Stimulated activated CD8-positive, alpha-beta memory T cell treated with anti-CD3 and anti-CD28 coated beads, Interleukin-4, amount 100 ng/mL, for 4 hours (primary cell): ENCODE results near the gene CHSY1.
"Not testable (repeated sequence)": the region's sequence is repeated elsewhere in the genome, so short reads cannot be mapped to it uniquely, and the experiment has no call there.

Source experiments
- DNase-seq, 2 donors: peaks; one replicate each; pipeline ENCODE4 v3.0.0-alpha.2; 2020; ENCODE audit warnings: low read depth in 2 of 2, low spot score in 1 of 2

The CHSY1 gene

DNA sequence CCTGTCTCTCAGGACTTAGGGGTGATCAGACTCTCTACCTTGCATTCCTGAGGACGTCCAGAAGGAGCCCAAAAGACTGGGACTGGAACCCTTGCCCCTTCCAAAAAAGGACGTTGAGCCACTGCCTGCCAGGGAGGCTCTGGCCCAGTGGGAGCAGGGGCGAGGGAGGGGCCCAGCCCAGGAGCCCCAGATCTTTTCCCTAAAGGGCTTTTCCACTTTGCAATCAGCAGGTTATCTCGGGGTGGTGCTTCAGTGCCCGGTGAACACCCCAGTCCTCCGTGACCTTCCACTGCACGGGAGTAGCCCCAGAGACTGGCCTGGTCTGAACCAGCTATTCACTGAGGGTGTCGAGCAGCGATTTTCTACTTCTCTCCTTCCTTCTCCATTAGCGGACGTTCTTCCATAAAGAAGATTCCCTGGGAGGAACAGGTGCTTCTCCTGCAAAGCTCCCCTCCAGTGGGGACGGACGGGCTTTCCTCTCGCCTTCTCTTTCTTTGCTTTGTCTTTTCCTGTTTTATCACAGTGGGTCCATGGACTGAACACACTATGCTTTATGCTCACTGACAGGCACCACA, 113.7 kb downstream of the CHSY1 start:
- no peak for DNase-seq

DNA sequence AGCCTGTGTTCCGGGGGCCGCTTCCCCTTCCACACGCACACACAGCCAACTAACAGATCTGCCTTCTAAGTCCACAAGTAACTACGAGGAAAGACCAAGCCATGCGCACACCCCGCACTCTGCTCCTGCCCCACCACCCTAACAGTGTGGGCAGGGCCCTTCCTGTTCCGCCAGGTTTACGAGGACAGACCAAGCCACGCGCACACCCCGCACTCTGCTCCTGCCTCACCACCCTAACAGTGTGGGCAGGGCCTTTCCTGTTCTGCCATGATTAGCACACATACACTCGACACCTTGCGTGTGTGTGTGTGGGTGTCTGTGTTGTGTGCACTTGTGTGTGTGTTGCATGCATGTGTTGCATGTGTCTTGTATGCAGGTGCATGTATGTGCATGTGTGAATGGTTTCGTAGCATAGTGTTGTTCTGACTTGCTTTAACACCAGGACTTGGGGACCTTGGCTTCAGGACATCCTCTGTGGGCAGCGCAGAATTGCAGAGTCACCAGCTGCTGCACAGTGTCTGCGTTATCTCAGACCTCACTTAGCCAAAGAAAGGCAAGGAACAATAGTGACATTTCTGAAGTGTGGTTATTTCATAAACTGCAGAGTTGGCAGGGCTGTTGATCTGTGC, 114.4 kb downstream of the CHSY1 start:
- DNase-seq, result no peak

DNA sequence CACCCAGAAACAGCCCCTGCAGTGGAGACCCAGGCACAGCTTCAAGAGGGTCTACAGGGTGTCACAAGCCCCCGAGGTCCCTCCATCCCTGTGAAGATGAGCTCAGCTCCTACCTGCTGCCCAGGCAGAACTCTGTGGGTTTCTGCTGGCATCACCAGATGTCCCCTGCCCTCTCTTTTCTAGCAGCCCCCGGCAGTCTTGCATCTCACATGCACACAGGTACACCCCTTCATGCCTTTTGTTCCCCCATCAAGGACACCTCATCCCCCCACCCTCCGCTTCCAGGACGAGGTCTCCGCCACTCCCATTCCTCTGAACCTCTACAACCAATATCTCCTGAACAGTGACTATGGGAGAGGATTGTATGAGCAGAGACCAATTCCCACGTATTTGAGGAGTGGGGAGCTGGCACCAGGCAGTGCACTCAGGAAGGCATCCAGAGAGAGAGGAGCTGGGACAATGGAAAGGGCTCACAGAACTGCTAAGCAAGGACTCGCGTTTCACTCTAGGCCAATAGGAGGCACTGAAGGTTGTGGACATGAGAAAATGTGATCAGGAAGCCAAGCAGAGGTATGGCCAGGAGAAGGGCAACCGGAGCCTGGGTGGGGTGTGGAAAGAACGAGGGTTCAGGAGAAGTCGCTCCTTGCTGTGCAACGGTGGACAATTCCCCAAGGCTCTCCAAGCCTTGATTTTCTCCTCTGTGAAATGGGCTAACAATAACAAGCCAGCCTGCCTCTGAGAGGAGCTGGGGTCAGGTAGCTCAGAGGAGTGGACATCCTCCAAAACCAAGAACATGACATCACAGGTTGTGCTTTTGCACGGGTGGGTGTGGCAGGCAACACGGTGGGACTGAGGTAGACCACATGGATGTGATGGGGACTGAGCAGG, 115.2 kb downstream of the CHSY1 start:
- DNase-seq, result no peak

DNA sequence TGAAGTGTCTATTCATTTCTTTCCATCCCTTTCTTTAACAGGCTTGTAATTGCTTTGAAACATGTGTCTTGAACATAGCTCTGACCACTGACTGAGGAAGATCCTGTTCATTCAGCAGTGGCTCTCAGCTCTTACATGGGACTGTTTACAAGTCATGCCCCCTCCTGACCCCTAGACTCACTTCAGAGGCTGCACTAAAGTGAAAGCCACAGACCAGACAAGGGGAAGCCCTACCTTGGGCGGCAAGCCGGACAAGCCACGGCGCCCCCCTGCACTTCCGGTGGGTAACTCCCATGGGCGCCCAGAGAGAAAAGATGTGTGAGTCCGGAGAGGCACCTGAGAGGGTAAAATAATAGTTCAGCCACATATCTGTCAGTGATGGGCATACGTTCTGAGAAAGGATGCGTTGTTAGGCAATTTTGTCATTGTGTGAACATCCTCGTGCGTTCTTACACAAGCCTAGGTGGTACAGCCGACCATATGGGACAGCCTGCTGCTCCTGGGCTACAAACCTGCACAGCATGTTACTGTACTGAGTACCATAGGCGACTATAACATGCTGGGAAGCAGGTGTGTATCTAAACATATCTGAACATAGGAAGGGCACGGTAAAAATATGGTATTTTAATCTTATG, 116.2 kb downstream of the CHSY1 start:
- DNase-seq, result no peak

DNA sequence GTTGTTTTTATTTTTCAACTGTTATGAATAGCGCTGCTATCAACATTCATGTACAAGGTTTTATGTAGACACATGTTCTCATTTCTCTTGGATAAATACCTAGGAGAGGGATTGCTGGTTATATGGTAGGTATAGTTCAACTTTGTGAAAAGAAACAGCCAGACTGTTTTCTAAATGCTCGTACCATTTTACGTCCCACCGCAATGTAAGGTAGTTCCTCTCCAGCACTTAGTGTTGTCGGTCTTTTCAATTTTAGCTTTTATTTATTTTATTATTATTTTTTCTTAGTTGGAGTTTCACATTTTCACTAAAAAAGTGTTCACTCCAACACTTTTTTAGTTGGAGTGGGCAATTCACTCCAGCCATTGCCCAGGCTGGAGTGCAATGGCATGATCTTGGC, 117.1 kb downstream of the CHSY1 start:
- no peak for DNase-seq

DNA sequence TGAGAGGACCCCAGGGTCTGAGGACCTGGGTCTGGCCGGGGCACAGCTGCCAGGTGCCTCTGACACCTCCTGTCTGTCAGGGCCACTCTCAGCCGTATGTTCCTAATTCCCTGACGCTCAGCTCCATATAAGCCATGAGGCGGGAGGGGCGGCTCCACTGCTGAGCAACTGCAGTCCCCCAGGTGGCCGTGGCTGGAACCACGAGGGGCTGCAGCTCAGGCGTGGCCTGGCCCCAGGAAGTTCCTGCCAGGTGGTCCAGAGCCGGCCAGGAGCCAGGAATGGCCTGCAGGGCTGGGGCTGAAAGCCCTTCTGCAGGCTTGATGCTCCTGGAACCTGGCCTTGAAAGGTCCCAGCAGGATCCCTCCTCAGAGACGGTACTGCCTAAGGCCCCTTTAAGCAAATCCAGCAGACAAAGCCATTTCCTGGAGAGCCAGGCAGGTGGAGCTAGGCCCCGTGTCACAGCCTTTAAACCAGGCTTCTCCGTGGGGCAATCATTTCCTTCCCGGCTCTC, 118.0 kb downstream of the CHSY1 start:
- no peak for DNase-seq

DNA sequence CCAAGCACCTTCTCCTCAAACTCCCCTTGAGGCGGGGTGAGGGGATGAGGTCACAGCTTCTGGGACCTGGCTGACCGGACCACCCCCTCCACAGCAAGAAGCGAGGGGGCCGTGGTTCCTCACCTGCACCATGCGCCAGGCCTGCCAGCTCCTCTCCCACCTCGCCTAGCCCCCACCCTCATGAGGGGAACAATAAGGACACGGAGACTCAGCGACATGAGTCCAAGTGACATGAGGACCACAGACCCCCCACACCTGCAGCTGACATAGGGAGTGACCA, 118.7 kb downstream of the CHSY1 start:
- DNase-seq, result no peak

DNA sequence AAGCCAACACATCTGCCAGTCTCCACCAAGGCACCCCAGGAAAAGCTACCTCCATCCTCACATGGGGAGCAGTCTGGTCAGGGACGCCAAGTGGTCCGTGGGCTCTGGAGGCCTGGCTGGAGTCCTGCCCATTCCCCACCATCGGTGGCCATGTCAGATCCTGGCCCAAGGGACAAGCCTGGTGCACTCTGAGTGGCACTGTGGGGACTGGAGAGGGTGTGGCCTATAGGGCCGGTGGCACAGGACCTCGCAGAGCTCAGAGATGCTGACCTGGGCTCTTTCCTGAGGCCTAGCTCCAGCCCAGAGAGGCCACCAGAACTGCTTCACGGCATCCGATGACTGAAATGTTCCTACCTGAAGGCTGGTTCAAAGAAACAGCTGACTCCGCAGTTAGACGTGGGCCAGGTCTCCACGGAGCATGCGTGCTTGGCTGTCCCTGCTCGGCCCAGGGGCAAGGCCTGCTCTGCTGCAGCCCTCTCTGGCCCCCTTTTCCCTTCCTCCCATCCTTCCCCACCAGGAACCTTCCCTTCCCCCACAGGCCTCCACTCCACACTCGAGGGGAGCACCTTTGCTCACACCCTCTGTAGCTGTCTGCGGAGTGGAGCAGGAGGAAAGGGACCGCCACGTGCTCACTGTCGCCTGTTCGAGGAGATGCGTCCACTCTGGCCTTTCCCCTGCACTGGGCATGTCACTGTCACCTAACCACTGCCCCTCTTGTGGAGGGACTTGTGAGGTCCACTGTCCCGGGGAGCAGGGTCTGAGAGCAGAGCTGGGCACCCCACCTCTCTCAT, 119.3 kb downstream of the CHSY1 start:
- DNase-seq, result no peak

DNA sequence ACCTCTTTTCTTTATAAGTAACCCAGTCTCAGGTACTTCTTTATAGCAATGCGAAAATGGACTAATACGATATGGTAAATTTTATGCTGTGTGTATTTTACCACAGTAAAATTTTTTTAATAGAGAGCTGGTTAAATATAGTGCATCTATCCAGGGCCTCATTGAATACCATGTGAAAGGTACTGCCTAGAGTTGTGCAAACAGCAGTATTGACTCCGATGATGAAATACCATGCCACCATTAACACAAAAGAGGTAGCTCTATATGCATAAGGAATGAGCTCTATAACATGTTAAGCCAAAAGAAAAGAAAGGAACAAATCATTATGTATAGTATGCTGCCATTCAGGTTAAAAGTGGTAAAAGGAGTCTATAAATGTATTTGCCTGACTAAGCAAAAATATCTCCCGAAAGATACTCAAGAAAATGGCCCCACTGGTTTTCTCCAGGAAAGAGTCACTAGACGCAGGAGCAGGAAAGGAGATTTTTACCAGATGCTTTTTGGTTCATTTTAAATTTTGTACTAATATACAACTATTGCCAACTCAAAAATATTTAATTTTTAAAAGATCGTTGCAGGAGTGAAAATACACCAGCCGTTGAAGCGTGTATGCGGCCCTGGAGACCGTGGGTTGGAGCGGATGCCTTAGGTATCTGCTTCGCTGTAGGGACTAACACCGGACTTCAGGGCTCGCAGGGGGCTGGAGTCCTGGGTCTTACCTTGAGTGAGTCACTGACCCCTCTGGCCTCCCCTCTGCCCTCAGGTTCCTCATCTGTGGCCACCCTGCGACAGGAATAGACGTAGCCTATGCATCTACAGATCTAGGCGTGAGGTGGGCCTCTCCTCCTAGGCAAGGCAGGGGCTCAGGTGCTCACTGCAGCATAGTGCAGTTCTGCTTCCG, 120.1 kb downstream of the CHSY1 start:
- no peak for DNase-seq

DNA sequence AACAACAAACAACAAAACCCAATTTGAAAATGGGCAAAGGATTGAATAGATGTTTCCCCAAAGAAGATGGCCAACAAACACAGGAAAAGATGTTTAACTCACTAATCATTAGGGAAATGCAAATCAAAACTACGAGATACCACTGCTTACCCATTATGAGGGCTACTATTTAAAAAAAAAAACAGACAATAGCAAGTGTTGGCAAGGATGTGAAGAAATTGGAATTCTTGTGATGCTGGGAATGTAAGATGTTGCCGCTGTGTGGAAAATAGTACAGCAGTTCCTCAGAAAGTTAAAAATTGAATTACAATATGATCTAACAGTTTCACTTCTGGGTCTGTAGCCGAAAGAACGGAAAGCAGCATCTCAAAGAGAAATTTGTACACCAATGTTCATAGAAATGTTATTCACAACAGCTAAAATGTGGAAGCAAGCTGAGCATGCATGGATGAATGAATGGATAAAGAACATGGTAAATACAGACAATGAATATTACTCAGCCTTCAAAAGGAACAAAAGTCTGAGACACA, 121.9 kb downstream of the CHSY1 start:
- no peak for DNase-seq

DNA sequence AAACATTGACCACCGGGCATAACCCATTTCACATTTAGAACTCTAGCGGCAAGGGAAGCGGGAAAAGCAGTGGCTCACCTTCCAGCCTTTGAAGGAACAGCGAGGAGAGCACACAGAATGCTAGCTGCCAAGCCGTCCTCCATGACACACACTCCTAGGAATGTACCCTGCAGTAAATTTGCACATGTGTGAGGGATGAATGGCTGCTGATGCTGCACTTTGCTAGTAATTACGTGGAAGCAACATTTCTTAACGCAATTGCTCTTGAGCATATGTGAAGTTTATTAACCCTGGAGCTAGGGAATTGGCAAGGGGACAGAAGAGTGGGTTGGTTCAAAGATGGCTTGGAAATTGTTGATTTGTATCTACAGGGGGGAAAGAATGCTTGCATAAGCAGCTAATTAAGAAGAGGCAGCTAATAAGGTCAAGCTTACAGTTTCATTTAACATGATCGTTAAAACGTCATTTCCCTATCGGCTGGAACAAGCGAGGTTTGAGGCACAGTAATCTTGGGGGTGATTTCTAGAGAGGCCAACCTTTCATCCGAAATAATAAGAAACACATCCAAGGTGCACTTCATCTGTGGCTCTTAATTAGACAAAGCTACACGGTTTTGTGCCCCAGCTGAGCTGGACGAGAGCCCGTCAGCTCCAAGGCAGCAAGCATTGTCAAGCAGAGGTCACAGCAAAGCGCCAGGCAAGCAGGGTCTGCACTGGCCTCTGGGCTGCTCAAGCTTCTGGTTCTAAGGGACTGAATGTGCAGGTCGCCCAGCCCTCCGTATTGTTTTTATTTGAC, 123.4 kb downstream of the CHSY1 start:
- no peak for DNase-seq

DNA sequence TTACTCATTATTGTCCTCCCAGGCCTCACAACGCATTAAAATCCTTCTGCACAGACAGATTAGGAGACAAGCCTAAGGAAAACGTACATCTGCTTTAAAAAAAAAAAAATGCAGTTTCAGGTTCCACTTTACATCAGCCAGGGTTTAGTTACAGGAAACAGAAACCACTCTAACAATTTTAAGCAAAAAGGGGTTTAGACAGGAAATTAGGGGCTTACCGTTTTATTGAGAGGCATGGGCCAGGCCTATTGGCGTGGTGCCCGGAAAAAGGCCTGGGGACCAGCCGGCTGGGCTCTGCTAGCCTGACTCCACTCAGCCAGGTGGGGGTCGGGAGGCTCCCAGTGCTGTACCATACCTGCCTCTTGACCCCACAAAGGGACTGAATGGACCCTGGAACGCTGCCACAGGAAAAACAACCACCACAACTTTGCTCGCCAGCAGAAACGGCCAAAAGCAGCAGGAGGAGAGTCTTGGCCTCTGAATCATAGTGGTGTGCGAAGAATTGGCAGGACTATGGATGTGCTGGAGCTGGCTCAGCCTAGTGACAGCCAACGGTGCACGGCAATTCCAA, 124.3 kb downstream of the CHSY1 start:
- no peak for DNase-seq

DNA sequence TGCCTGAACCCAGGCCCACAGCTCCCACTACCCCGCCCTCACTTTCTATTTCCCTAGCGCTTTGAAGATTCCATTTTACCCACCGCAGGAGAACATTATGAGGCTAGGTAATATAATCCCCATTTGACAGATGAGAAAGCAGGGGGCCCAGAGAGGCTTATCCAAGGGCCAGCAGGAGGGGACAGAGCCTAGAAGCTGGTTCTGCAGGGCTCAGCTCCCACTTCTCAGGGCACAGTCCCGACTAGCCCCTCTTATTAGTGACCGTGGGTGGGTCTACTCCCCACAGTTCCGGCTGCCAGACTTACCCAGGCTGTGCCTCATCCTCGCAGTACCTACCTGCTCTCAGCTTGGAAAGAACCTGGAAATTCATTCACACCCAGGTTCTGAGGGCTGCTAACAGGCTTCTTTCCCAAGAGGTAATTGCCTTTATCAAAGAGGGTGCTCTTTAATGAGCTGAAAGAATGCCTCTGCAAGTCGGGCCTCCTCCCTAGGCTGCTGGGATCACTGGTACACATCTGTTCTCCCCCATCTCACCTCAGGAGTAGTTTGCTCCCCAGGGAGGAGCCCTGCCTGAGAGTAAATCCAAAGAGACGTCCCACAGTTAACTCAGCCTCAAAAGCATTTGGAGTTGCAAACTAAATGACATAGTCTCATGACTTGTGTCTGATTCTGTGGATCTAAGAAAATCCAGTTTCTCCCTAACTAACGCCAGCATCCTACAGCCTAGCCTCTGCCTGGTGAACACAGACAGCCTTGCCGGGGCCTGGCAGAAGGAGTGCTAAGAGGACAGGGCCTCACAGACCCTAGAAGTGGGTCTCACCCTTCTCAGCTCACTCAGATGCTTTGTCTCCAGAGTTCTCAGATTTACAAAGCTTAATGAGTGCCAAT, 125.0 kb downstream of the CHSY1 start:
- no peak for DNase-seq

DNA sequence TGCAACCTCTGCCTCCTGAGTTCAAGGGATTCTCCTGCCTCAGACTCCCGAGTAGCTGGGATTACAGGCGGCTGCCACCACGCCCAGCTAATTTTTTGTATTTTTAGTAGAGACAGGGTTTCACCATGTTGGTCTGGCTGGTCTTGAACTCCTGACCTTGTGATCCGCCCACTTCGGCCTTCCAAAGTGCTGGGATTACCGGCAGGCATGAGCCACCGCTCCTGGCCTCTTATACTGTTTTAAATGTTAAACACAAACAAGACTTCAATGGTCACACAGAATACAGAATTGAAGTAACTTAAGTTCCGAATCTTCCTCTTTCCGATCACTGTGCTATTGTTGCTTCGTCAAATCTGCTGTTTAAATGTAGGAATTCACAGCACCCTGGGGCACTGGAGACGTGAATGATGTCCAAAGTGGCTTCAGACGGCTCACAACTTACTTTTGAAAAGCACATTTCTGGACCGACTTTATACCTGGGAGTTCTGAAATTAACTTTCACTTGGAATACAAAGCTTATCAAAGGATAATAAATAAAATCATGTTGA, 125.9 kb downstream of the CHSY1 start:
- DNase-seq, result not testable (repeated sequence)
